Keratinocyte (primary cell): ENCODE measurements around the gene SLC2A11. TPM values are rescaled to one million over a fixed set of nuclear protein-coding genes. Genes with fewer than 3 reads are reported as not detected.
A peak's percentile ranks its signal among the peaks of the same experiment; 100 is the strongest.

Experiments used
- DNase-seq: peaks from one replicate; pipeline ENCODE4 v3.0.0-alpha.2; 2011; ENCODE audit warnings: low read depth, missing footprints, low spot score
- FAIRE-seq: peaks from 2 replicates; lab custom pipeline; 2011; peaks lifted over from hg19 to GRCh38; lab: Jason Lieb, UNC
- H2AFZ ChIP-seq: 2 replicates; pipeline ENCODE4 v1.6.0; 2012; ENCODE audit warnings: low read length, control low read depth, inconsistent platforms; ENCODE audit not compliant: control insufficient read depth
- H3K27ac ChIP-seq: 2 replicates; pipeline ENCODE4 v1.5.1; 2011; ENCODE audit warnings: low read length; ENCODE audit not compliant: control insufficient read depth, insufficient read depth
- H3K27me3 ChIP-seq: 3 replicates; pipeline ENCODE4 v1.6.0; 2011; ENCODE audit warnings: low read length; ENCODE audit not compliant: control insufficient read depth, insufficient read depth; ENCODE audit errors: extremely low read depth
- H3K36me3 ChIP-seq, 2 experiments: 2 replicates in 1 of 2; 3 replicates in 1 of 2; pipeline ENCODE4 v1.5.1; 2011; ENCODE audit warnings: low read length in 2 of 2, mild to moderate bottlenecking in 1 of 2; ENCODE audit not compliant: control insufficient read depth in 2 of 2, insufficient read depth in 2 of 2; ENCODE audit errors: extremely low read depth in 1 of 2
- H3K4me1 ChIP-seq: 3 replicates; pipeline ENCODE4 v1.5.1; 2011; ENCODE audit warnings: low read length; ENCODE audit not compliant: control insufficient read depth, insufficient read depth; ENCODE audit errors: extremely low read depth
- H3K4me2 ChIP-seq: 3 replicates; pipeline ENCODE4 v1.6.0; 2011; ENCODE audit warnings: low read depth, low read length; ENCODE audit not compliant: control insufficient read depth, insufficient read depth; ENCODE audit errors: extremely low read depth
- H3K4me3 ChIP-seq, 3 experiments: fragments of 200-600 bp in 1 of 3; sonication (generic) in 1 of 3; 2 replicates in 2 of 3; 3 replicates in 1 of 3; pipeline ENCODE4 v1.5.1; 2011 to 2016; ENCODE audit warnings: low read length in 3 of 3, mild to moderate bottlenecking in 3 of 3, control low read depth in 2 of 3, inconsistent platforms in 1 of 3, low read depth in 1 of 3, mixed read lengths in 1 of 3, mixed run types in 1 of 3, moderate library complexity in 1 of 3; ENCODE audit not compliant: control insufficient read depth in 2 of 3, insufficient read depth in 2 of 3; ENCODE audit errors: extremely low read depth in 1 of 3
- H3K79me2 ChIP-seq: 2 replicates; pipeline ENCODE4 v1.6.0; 2012; ENCODE audit warnings: low read length; ENCODE audit not compliant: control insufficient read depth, insufficient read depth
- H3K9ac ChIP-seq: 3 replicates; pipeline ENCODE4 v1.6.0; 2011; ENCODE audit warnings: low read length; ENCODE audit not compliant: control insufficient read depth, insufficient read depth; ENCODE audit errors: extremely low read depth
- H3K9me1 ChIP-seq: 3 replicates; pipeline ENCODE4 v1.6.0; 2011; ENCODE audit warnings: low read length; ENCODE audit not compliant: control insufficient read depth, insufficient read depth; ENCODE audit errors: extremely low read depth
- H3K9me3 ChIP-seq: 2 replicates; pipeline ENCODE4 v1.5.1; 2012; ENCODE audit warnings: low read depth, low read length; ENCODE audit not compliant: control insufficient read depth
- H4K20me1 ChIP-seq: 3 replicates; pipeline ENCODE4 v1.6.0; 2011; ENCODE audit warnings: low read length; ENCODE audit not compliant: control insufficient read depth, insufficient read depth; ENCODE audit errors: extremely low read depth
- CTCF ChIP-seq, 3 experiments: IDR thresholded peaks in 1 of 3; conservative IDR thresholded peaks in 1 of 3; optimal IDR thresholded peaks in 1 of 3; 2 replicates in 2 of 3; 3 replicates in 1 of 3; pipeline versions ENCODE3 to v1.5.1; 2011; ENCODE audit warnings: low read length in 3 of 3, mild to moderate bottlenecking in 3 of 3, moderate library complexity in 2 of 3, control low read depth in 1 of 3, inconsistent platforms in 1 of 3; ENCODE audit not compliant: insufficient read depth in 2 of 3; ENCODE audit errors: extremely low read depth in 1 of 3
- EZH2 ChIP-seq: IDR thresholded peaks from one replicate; pipeline ENCODE4 v1.6.1; 2012; ENCODE audit warnings: inconsistent platforms, mild to moderate bottlenecking, low read length, moderate library complexity
- dilution Hi-C: fragments of 300-500 bp; cut with MboI; formaldehyde crosslinking; loops from one replicate; pipeline ENCODE4 v1.7.0; 2020; ENCODE audit warnings: low sequenced_read_pairs; ENCODE audit not compliant: extremely low pct_ligation_motif_present
- polyA plus RNA-seq, 5 experiments: library from polyadenylated mRNA; depleted of rRNA in 3 of 5; stranded (reverse) in 3 of 5; stranded (forward) in 1 of 5; unstranded in 1 of 5; fragments of >200 nt; gene quantifications; 1 replicate in 1 of 5; 2 replicates in 3 of 5; 3 replicates in 1 of 5; pipeline versions ENCODE4 v1.2.1 to v1.2.3, GENCODE V29; 2011 to 2012; ENCODE audit warnings: missing spikeins in 2 of 5, low read depth in 1 of 5, low replicate concordance in 1 of 5

SLC2A11 gene
- polyA plus RNA-seq, 1 donor (not counting 4 experiments of a cell fraction or from before 2014, with no cell fraction given) = 6.0 TPM

- H2AFZ ChIP-seq = peak overlapping the region; percentile 56
- no peak overlapping the region for H3K27ac ChIP-seq
- H3K9ac ChIP-seq = peak overlapping the region; percentile 22
- no peaks in the 10 kb centered on the region for H3K9me3 ChIP-seq
- H3K4me1 ChIP-seq = peaks cover 18% of the 10 kb centered on the region
- H4K20me1 ChIP-seq = no peaks in the 10 kb centered on the region
- peak overlapping the region; percentile 54 for H3K4me2 ChIP-seq
- H3K27me3 ChIP-seq = peaks cover 10% of the 10 kb centered on the region
- no peaks in the 10 kb centered on the region for H3K36me3 ChIP-seq
- no peak overlapping the region for H3K4me3 ChIP-seq
- H3K9me1 ChIP-seq = no peaks in the 10 kb centered on the region
- no peak for DNase-seq
- dilution Hi-C loops = no loop called here
- TF ChIP-seq CTCF (optimal IDR thresholded peaks at IDR 0.05 in 1 of 3, IDR thresholded peaks at IDR 0.05 in 1 of 3, conservative IDR thresholded peaks at IDR 0.05 in 1 of 3; ENCODE audit: extremely low read depth in 1 of 3, insufficient read depth in 2 of 3, low read length in 3 of 3) (no peak), EZH2 (no peak)
- no peaks in the 10 kb centered on the region for H3K79me2 ChIP-seq
- peak; percentile 64 for FAIRE-seq
Measured at GRCh38 chr22:23846081-23846469, 11.6 kb upstream of the SLC2A11 start.

GRCh38 chr22:23847310-23847920, 10.3 kb upstream of the SLC2A11 start:
- Histone ChIP-seq H4K20me1 (no peaks in the 10 kb centered on the region), H3K9me1 (no peaks in the 10 kb centered on the region), H3K4me3 (no peak overlapping the region), H3K27me3 (peaks cover 6% of the 10 kb centered on the region), H3K9ac (no peak overlapping the region), H3K36me3 (no peaks in the 10 kb centered on the region), H3K4me1 (peaks cover 18% of the 10 kb centered on the region), H3K4me2 (no peak overlapping the region), H3K9me3 (no peaks in the 10 kb centered on the region), H2AFZ (no peak overlapping the region), H3K27ac (no peak overlapping the region), H3K79me2 (no peaks in the 10 kb centered on the region)
- dilution Hi-C loops = no loop called here
- no peak for DNase-seq
- FAIRE-seq = no peak
- TF ChIP-seq EZH2 = no peak
